ENCODE measurements around the gene PACSIN1.

Gene PACSIN1

DNA sequence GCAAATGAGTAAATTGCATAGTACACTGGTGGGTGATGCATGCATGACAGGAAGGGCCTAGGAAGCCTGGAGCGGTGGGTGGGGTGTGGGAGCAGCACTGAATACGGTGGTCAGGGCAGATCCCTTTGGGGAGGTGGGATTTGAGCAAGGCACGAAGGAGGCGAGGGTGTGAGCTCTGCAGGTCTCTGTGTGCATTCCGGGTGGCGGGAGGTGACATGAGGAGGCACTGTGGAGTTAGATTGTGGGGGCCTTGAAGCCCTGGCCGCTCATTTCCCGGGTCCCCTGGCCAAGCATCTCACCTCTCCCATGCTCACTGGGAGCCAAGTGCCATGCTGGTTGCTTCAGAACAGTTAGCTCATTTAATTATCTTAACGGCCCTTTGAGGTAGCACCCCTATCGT is 96.5 kb downstream of the PACSIN1 start:
- DNase-seq (ENCODE audit: low spot score): no peak

DNA sequence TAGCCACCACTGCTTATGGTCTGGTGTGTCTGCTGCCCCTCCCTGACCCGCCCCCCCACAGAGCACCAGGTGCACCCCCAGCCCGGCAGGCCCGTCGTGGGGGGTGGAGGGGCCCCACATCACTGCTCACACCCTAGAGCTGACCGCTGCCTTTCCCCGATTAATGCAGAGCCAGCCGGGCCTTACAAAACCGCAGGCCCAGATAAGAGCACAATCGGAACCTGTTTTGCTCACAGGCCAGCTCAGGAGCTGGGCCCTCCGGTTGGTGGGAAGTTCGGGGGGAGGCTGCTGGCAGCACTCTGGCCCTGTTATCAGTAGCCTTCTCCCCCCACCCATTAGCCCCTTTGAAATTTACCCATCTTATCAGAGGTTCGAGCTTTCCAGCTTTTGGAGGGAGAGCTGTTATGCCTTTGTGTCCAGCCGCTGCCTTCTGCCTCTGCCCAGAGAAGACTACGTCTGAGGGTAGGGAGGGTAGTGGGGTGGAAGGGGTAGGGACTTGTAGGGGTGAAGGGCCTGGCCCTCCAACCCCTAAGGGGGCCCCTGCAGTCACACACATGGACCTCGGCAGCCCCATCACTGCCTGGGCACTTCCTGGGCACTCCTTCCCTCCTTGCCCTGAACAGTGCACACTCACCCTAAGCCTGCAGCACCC is 97.1 kb downstream of the PACSIN1 start:
- DNase-seq (ENCODE audit: low spot score): no peak

DNA sequence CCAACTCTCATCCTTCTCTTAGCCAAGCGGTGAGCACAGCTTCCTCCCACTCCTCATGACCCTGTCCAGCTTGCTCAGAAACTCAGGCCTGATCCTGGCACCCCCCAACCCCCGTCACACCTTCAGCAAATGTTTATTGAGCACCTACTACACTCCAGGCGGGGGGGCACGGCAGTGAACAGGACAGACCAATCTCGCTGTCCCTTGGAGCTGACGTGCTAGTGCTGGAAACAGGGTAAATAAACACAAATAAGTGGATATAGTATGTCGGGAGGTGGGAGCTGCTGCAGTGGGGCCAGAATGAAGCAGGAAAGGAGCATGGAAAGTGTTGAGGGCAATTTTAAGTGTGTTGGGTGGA is 97.6 kb downstream of the PACSIN1 start:
- no peak for DNase-seq (ENCODE audit: low spot score)

DNA sequence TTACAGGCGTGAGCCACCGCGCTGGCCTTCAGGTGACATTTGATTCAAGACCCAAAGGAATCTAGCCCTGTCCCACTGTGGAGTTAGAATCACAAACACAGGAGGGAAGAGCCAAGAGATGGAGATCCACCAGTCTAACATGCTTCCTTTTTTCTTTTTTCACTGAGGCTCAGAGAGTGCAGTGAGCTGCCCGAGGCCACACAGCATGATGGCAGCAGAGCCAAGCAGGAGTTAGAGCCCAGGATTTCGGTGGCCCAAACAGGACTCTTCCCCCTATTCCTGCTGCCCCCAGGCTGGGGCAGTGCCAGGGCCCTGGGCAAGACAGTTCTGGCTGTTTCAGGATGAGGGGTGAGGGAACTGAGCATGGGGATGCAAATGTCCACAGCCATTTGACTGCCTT is 98.3 kb downstream of the PACSIN1 start:
- no peak for DNase-seq (ENCODE audit: low spot score)

DNA sequence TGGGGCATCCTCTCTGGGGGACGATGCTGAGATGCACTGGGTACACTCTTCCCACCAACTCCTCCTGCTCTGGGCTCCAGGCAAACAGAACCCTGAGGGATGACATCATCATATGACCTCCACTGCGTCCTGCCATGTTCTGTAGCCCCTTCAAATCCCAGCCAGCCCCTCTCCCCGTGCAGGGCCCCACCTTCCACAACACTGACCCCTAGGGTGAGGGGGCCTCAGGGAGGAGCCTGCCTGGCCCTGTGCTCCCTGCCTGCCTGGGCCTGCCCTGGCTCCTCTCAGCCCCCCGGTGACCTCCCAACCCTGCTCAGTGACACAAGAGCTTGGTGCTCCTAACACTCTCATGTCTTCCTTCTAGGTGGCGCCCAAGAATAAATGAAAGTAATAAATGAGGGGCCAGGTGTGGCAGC is 99.9 kb downstream of the PACSIN1 start:
- DNase-seq (ENCODE audit: low spot score): no peak

DNA sequence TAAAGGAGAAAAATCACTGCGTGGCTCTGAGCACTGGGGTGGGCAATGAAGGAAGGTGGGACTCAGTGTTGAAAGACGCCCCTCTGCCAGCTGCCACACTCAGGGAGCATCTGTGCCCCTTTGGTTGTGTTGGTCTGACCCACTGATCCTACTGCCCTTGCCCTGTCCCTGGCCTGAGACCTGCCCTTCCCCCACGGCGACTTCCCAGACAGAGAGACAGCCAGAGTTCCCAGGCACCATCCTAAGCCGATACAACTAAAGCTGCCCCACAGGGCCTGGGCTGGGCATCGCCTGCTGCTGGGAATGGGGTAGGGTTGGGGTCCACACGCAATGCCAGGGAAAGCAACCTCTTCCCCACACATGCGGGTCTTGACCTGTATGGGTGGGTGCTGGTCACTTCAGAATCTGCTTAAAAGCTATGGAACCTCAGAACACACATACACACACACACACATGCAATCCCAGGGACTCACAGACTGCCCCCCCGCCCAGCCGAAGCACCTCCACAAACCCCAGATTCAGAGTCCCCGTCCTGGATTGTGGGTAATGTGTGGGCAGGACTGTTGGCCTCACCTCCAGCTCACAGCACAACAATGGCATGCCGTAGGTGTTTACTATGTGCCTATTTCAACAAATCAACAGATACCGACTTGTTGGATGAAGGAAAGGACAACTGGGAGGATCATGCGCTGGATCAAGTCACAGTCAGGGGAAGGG is 101.1 kb downstream of the PACSIN1 start:
- DNase-seq (ENCODE audit: low spot score): no peak

DNA sequence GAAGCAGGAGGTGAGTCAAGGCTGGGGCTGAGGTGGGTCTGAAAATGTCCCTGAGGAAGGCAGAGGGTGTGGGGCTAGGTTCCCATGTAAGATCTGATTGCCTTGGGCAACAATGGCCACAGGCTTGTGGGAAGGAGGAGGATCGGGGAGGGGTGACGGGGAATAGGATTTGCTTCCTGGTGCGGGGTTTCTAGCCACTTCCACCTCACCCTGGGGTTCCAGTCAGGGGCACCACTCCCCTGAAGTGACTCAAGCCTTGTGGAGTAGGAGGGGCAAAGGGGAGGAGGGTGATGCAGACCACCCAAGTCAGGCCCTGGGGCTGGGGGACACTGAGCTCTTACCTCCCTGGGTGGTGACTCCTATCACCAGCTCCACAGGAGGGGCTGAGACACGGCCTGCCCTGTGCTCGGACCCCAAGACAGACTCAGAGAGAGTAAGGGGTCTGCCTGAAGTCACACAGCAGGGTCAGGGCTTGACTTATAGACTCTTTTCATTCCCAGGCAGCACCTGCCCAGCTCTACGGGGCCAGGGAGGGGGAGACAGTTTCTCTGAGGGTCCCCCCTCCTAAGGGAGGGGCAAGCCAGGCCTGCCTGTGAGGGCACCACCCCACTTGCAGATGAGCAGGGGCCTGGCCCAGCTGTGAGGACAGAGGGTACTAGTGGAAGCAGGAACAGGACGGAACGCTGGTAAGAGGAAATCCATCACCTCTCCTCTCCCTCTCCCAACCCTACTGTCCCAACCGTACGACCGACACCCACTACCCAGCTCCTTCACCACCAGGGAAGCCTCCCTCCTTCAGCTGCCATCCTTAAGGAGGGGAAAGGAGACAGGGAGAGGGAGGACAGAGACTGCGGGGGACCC is 102.7 kb downstream of the PACSIN1 start:
- no peak for DNase-seq (ENCODE audit: low spot score)

DNA sequence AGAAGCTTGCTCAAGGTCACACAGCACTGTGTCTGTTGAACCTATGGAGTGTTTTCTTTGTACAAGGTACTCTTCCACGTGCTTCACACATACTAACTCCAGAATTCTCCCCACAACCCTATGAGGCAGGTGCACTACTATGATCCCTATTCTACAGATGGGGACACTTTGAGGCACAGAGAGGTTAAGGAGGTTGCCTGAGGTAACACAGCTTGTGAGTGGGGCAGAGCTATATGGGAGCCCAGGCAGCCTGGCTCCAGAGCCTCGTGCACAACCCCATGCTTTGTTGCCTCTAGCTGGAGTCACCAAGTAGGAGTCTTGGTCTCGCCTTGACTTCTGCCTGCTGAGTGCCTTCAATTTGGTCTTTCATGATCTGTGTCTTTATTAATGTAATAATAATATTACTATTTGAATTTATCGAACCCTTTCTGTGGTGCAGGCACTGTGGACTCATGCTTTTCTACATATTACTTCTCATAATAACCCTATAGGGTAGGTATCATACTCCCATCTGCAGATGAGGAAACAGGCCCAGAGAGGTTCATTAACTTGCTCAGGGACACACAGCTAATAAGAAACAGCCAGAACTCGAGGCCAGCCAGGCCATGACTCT is 103.6 kb downstream of the PACSIN1 start:
- DNase-seq (ENCODE audit: low spot score): no peak

DNA sequence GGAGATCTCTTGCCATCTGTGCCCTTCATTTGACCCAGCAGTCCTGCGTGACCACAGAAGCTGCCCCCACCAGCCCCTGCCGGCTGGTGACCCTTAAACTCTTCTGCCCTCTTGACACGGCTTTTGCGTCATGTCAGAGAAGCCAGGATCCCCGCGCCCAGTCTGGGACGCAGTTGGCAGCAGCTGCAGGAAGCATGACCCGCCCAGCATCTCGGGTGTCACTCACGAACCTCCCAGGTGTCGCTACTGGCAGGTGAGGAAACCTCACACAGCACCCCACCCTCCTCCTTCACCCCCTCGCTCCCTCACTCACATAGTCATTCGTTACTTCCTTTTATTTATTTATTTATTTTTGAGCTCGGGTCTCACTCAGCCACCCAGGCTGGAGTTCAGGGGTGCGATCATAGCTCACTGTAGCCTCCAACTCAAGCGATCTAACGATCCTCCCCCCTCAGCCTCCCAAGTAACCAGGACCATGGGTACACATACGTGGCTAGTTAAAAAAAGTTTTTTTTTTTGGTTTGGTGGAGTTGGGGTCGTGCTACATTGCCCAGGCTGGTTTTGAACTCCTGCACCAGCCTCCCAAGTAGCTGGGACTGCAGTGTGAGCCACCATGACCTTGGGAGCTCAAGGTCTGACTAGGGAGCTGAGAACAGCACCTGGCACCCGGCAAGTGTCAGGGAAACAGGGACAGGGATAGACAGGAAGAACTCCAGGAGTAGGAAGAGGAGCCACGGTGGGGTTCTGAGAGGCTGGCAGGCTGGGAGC is 104.4 kb downstream of the PACSIN1 start:
- DNase-seq (ENCODE audit: low spot score): no peak

DNA sequence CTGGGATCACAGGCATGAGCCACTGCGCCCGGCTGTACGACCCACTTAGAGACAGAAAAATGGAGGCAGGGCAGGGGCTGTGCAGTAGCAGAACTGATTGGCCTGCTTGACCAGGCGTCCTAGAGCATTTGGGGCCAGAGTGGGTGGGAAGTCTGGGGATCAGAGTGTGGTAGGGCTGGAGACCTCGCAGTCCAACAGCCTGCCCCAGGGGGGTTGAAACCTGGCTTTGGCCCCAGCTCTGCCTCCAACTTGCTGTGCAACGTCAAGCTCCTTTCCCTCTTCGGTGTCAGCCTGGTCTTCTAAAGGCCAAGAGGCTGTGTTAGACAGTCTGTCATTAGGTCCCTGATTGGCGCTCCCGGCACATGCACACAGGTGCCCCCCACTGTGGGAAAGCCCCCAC is 105.5 kb downstream of the PACSIN1 start:
- no peak for DNase-seq (ENCODE audit: low spot score)

DNA sequence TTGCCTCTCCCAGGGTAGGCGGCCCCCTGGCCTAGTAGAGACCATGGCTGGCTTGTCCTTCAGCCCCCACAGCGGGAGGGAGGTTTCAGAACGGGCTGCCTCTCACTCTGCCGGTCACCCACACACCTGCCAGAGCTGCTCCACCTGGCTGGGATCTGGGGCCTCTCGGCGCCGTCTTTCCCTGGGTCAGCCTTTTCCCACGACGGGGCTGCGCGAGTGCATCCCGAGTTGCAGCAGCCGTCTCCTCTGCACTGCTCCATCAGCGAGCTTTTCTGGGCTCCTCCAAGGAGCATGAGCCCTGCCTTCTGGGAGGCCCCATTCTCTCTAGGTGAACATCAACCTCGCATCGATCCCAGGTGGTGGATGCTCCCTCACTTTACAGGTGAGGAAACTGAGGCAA is 106.1 kb downstream of the PACSIN1 start:
- DNase-seq (ENCODE audit: low spot score): no peak

DNA sequence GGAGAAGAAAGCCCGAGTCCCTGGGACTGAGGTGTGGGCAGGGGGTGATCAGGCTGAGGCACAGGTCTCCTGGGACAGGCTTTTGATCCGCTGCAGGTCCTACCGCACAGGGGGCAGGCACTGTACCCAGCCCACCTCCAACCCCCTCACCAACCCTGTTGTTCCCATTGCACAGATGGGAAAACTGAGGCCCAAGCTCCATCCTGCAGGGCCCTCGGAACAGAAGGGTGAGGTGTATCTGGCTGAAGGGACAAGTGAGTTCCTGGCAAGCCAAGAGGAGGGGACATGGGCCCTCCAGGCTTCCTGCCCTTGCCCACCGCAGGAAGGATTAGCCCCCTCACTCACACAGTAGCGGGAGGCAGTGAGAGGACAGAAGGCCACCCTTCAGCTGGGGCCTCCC is 106.7 kb downstream of the PACSIN1 start:
- no peak for DNase-seq (ENCODE audit: low spot score)

DNA sequence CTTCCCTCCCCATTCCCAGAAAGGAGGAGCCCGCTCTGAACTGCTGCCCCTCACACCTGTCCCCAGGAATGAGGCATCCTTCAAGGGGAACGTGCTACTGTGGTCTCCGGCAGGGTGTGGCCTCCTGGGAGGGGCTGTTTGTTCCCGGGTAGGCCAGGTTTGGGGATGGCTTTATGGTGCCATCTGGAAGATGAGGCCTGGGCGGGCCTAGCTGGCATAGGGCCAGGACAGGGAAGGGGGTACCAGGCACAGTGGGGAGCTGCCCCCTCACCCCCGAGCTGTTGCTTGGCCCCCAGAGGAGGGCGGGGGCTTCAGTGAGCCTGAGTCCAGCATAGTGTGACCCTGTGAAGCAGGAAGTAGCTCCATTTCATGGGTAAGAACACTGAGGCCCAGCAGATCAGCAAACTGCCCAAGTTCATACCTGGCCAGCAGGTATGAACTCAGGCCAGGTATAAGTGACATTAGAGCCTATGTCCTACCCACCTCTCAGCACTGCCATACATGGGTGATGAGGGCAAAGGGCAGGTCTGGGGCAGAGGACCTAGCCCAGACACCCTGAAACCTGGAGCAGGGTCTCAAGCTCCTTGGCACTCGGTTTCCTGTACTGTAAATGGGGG is 107.8 kb downstream of the PACSIN1 start:
- DNase-seq (ENCODE audit: low spot score): no peak

DNA sequence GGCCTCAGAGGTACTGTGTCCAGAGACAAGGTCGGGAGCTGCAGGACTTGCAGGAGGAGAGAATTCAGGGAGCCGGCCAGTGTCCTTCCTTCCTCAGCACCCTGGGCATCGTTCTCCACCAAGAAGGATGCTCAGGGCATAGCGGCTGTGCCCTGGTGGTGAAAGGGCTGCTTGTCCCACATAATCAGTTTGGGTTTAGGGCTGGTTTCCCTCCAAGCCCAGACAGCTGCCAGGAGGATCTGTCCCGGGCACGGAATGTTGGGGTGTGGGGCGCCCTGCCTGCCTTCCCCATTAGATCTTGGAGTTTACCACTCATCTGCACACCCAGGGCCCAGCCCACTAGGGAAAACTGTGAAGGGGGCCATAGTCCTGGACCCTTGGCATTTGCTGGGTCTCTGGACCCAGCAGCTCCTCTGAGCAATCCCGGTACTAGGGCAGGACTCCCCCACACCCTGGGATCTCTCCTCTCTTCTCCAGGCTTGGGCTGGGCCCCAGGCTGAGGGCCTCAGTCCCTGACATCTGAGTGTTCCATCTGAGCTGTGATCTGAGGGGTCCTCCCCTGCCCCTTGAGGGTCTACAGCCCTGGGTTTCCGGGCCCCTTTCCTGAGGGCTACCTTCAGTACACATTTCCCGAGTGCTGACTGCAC is 108.9 kb downstream of the PACSIN1 start:
- DNase-seq (ENCODE audit: low spot score): no peak

DNA sequence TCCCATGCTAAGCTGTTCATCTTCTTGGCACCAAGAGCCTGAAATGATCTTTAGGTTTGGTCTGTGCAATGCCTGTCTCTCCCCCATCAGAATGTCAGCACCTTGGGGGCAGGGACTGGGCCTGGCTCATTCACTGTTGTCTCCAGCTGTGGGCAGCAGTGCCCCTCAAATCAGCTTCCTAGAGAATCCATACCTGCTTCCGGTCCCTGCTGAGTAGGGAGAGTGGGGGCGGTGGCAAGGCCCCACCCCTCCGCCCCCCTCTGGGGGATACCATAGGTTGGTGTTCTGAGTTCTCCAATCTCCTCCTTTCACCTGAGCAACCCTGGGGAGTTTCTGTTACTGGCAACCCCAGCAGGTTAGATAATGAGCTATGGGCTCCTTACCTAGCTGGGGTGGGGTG is 109.5 kb downstream of the PACSIN1 start:
- DNase-seq (ENCODE audit: low spot score): no peak

DNA sequence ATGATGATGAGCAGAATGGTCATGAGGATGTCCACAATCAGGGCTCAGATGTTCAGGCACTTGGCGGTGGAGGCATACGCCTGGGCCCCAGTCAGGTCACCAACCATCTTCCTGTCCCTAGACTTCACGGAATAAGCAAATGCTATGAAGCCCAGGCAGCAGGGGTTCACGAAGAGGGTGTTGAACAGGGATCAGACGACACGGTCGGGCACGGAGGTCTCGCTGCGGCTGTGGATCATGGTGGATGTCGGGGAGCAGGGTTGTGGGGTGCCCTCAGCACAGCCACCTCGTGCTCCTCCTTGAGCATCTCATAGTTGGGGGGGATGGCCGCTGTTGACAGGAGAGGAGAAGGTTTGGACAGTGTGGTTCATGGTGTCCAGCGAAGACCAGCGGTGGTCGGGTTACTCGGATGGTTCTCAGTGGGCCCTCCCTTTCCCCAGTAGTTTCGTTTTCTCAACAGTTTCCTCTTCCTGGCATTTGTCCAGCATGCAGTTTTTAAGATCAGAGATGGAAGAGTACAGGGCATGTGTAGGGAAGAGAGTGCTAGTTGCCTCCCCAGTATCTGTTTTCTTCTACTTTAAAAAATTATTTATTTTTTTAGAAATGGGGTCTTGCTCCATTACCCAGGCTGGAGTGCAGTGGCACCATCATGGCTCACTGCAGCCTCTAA is 110.5 kb downstream of the PACSIN1 start:
- no peak for DNase-seq (ENCODE audit: low spot score)

DNA sequence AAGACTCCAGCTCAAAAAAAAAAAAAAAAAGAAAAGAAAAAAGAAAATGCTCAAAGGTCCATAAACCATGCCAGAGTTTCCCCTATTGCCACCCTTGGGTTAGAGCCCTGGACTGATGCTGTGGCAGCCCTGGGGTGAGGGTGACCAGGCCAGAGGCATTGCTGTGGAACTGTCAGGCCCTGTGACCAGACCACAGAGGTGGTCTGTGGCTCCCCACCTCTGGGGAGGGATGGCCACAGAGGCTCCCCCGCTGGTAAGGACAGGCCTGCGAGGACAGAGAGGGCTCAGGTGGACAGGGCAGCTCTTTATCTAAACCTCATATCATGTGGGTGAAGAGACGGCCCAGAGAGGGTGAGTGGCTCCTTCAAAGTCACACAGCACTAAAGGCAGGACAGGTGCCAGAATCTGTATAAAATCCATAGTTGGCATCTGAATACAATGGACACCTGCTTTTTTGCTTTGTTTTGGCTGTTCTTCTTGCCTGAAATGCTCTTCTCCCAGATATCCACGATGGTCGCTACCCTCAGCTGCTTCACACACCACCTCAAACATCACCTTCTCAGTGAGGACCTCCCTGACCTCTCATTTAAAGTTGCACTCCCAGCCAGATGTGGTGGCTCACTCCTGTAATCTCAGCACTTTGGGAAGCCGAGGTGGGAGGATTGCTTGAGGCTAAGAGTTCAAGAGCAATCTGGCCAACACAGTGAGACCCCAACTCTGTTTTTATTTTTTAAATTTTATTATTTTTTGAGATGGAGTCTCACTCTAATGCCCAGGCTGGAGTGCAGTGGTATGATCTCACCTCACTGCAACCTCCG is 112.8 kb downstream of the PACSIN1 start:
- no peak for DNase-seq (ENCODE audit: low spot score)

DNA sequence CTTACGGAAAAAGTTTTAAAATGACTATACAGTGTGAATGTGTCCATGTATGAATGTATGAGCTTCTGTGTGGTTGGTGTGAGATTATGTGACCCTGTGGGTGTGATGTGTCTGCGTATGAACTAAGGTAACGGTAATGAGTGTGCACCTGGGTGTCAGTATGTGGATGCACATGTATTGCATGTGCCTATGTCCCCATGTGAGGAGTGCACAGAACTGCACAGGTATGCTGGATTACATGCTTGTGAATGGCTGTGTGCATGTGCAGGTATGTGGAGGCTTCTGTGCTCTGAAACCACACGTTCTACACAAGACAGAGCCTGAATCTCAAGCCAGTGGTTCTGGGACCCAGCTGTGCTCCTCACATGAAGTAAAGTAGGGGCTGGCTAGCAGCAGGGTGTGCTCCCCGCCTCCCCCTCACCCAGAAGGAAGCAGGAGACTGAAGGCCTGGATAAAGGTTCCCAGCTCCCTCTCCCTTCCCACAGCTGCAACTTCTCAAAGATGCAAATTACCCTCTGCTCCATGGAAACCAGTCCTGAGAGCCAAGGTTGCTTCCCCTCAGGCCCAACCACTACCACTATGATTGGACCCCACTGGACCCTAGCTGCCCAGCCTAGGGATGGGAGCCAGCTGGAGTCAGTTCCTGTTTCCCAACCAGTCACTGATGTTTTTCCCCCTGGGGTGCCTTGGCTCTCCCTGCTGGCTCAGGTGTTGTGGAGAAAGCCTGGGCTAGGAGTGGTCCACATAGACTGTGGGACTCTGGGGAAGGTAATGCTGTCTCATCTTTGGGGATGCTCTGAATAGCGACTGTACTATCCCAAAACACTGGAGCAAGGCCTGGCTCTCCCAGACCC is 115.1 kb downstream of the PACSIN1 start:
- no peak for DNase-seq (ENCODE audit: low spot score)

DNA sequence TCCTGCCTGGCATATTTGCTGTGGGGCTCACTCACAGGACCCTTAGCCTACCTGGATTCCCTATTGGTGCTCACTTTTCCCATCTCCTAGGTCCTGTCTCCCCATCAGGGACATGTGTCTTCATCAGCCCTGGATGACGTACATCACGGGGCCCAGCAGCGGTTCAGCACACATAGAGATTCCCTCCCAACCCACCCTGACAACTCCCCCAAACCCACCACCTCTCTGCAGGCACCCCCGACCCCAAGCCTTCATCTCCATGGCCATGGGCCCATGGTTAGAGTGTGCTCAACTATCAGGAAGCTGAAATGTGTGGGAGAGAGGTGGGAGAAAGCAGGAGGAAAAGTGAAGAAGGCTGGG is 115.7 kb downstream of the PACSIN1 start:
- DNase-seq (ENCODE audit: low spot score): no peak
